HG02642 (cell line): ENCODE data around the gene TDP2.
"Not testable (repeated sequence)": the region's sequence is repeated elsewhere in the genome, so short reads cannot be mapped to it uniquely, and the experiment has no call there.

Experiments used
- ATAC-seq: cut with Tn5 transposase; IDR thresholded peaks from one replicate; pipeline ENCODE4 v1.9.1; 2021; ENCODE audit warnings: mild to moderate bottlenecking; ENCODE audit not compliant: unreplicated experiment, poor library complexity

TDP2 gene

GRCh38 chr6:24655215-24655614, 11.5 kb downstream of the TDP2 start:
- ATAC-seq = no peak

GRCh38 chr6:24650365-24650764, 16.3 kb downstream of the TDP2 start:
- ATAC-seq = no peak

- no peak for ATAC-seq
Measured at GRCh38 chr6:24649691-24650090, 17.0 kb downstream of the TDP2 start.

- ATAC-seq = no peak
Measured at GRCh38 chr6:24648276-24648675, 18.4 kb downstream of the TDP2 start.

- ATAC-seq = no peak
Measured at GRCh38 chr6:24646771-24647170, 19.9 kb downstream of the TDP2 start.

GRCh38 chr6:24644377-24644776, 22.3 kb downstream of the TDP2 start:
- no peak for ATAC-seq

GRCh38 chr6:24643920-24644319, 22.8 kb downstream of the TDP2 start:
- no peak for ATAC-seq

- no peak for ATAC-seq
Measured at GRCh38 chr6:24642061-24642460, 24.6 kb downstream of the TDP2 start.

GRCh38 chr6:24640631-24641030, 26.1 kb downstream of the TDP2 start:
- not testable (repeated sequence) for ATAC-seq

GRCh38 chr6:24640166-24640565, 26.5 kb downstream of the TDP2 start:
- no peak for ATAC-seq

GRCh38 chr6:24636681-24637080, 30.0 kb downstream of the TDP2 start:
- no peak for ATAC-seq

GRCh38 chr6:24632573-24632972, 34.1 kb downstream of the TDP2 start:
- no peak for ATAC-seq

GRCh38 chr6:24631671-24632070, 35.0 kb downstream of the TDP2 start:
- ATAC-seq = no peak

- no peak for ATAC-seq
Measured at GRCh38 chr6:24630856-24631505, 35.7 kb downstream of the TDP2 start.

GRCh38 chr6:24621626-24622289, 44.9 kb downstream of the TDP2 start:
- ATAC-seq = no peak

GRCh38 chr6:24620637-24621036, 46.1 kb downstream of the TDP2 start:
- no peak for ATAC-seq

GRCh38 chr6:24619661-24620060, 47.0 kb downstream of the TDP2 start:
- no peak for ATAC-seq

- no peak for ATAC-seq
Measured at GRCh38 chr6:24614648-24615047, 52.1 kb downstream of the TDP2 start.

GRCh38 chr6:24614043-24614420, 52.7 kb downstream of the TDP2 start:
- no peak for ATAC-seq

GRCh38 chr6:24613361-24614042, 53.2 kb downstream of the TDP2 start:
- ATAC-seq = no peak

- ATAC-seq = no peak
Measured at GRCh38 chr6:24610672-24611071, 56.0 kb downstream of the TDP2 start.
